Ishikawa (cell line): Measurements from ENCODE around the gene GANC.

Experiments
- CEBPB ChIP-seq: IDR thresholded peaks from 2 replicates; pipeline ENCODE4 v1.6.1; 2012
- CREB1 ChIP-seq: IDR thresholded peaks from 2 replicates; pipeline ENCODE4 v1.6.1; 2012; ENCODE audit warnings: low read depth
- EGR1 ChIP-seq: IDR thresholded peaks from 2 replicates; pipeline ENCODE4 v1.6.1; 2012
- EP300 ChIP-seq: IDR thresholded peaks from 2 replicates; pipeline ENCODE4 v1.6.1; 2012; ENCODE audit warnings: borderline replicate concordance
- FOXM1 ChIP-seq: IDR thresholded peaks from 2 replicates; pipeline ENCODE4 v1.6.1; 2012; ENCODE audit warnings: low read depth, borderline replicate concordance
- MAX ChIP-seq: IDR thresholded peaks from 2 replicates; pipeline ENCODE4 v1.6.1; 2012
- RAD21 ChIP-seq: IDR thresholded peaks from 2 replicates; pipeline ENCODE4 v1.6.1; 2012; ENCODE audit warnings: low read depth
- REST ChIP-seq: IDR thresholded peaks from 2 replicates; pipeline ENCODE4 v1.6.1; 2012; ENCODE audit warnings: low read depth, mild to moderate bottlenecking
- TAF1 ChIP-seq: IDR thresholded peaks from 2 replicates; pipeline ENCODE4 v1.6.1; 2012; ENCODE audit warnings: low read depth, mild to moderate bottlenecking
- TEAD4 ChIP-seq: IDR thresholded peaks from 2 replicates; pipeline ENCODE4 v1.6.1; 2012
- USF1 ChIP-seq: IDR thresholded peaks from 2 replicates; pipeline ENCODE4 v1.6.1; 2012
- YY1 ChIP-seq: IDR thresholded peaks from 2 replicates; pipeline ENCODE4 v1.6.1; 2012; ENCODE audit warnings: low read depth
- ZBTB7A ChIP-seq: IDR thresholded peaks from 2 replicates; pipeline ENCODE4 v1.6.1; 2012; ENCODE audit warnings: low read depth

GRCh38 chr15:42228036-42228435 is 45.0 kb upstream of the GANC start:
- TF ChIP-seq USF1, result no peak
- TF ChIP-seq MAX, result no peak
- no peak for TF ChIP-seq EGR1
- no peak for TF ChIP-seq REST
- TF ChIP-seq CREB1, result no peak
- no peak for TF ChIP-seq EP300
- no peak for TF ChIP-seq RAD21
- no peak for TF ChIP-seq TEAD4
- no peak for TF ChIP-seq CEBPB
- no peak for TF ChIP-seq TAF1
- no peak for TF ChIP-seq YY1
- TF ChIP-seq ZBTB7A, result no peak
- TF ChIP-seq FOXM1, result no peak
